ENCODE measurements around the gene CXXC4.

The CXXC4 gene

GRCh38 chr4:104489731-104490095 lies 5.0 kb downstream of the CXXC4 start:
- Histone ChIP-seq H3K27ac (ENCODE audit: low read depth, low read length, severe bottlenecking) (no peak overlapping the region), H3K4me1 (ENCODE audit: control insufficient read depth, insufficient read depth, low read length, poor library complexity, severe bottlenecking) (peaks cover 23% of the 10 kb centered on the region), H3K4me3 (ENCODE audit: extremely low read depth, insufficient read depth, low read length, poor library complexity, severe bottlenecking) (no peak overlapping the region), H3K36me3 (ENCODE audit: control insufficient read depth, insufficient read depth, low read length) (no peaks in the 10 kb centered on the region), H3K9me3 (ENCODE audit: control insufficient read depth, low read length) (no peaks in the 10 kb centered on the region)

GRCh38 chr4:104488151-104488550 lies 6.5 kb downstream of the CXXC4 start:
- Histone ChIP-seq H3K4me1 (ENCODE audit: control insufficient read depth, insufficient read depth, low read length, poor library complexity, severe bottlenecking) (peaks cover 10% of the 10 kb centered on the region), H3K27ac (ENCODE audit: low read depth, low read length, severe bottlenecking) (no peak overlapping the region), H3K36me3 (ENCODE audit: control insufficient read depth, insufficient read depth, low read length) (no peaks in the 10 kb centered on the region), H3K9me3 (ENCODE audit: control insufficient read depth, low read length) (no peaks in the 10 kb centered on the region), H3K4me3 (ENCODE audit: extremely low read depth, insufficient read depth, low read length, poor library complexity, severe bottlenecking) (no peak overlapping the region)
- WGBS, 2 experiments (ENCODE audit: insufficient coverage in 2 of 2): no CpG with 5 or more reads among the region's 1 CpG

GRCh38 chr4:104486716-104487504 lies 7.8 kb downstream of the CXXC4 start:
- H3K4me1 ChIP-seq (ENCODE audit: control insufficient read depth, insufficient read depth, low read length, poor library complexity, severe bottlenecking): peaks cover 8% of the 10 kb centered on the region
- H3K4me3 ChIP-seq (ENCODE audit: extremely low read depth, insufficient read depth, low read length, poor library complexity, severe bottlenecking): no peak overlapping the region
- no peak overlapping the region for H3K27ac ChIP-seq (ENCODE audit: low read depth, low read length, severe bottlenecking)
- H3K36me3 ChIP-seq (ENCODE audit: control insufficient read depth, insufficient read depth, low read length): no peaks in the 10 kb centered on the region
- H3K9me3 ChIP-seq (ENCODE audit: control insufficient read depth, low read length): no peaks in the 10 kb centered on the region
- 80% methylated on average over 1 of the region's 2 CpGs; no CpG with 5 or more reads in 1 of the 2 experiments for WGBS, 2 experiments (ENCODE audit: insufficient coverage in 2 of 2)

- Histone ChIP-seq H3K36me3 (ENCODE audit: control insufficient read depth, insufficient read depth, low read length) (no peaks in the 10 kb centered on the region), H3K27ac (ENCODE audit: low read depth, low read length, severe bottlenecking) (no peak overlapping the region), H3K9me3 (ENCODE audit: control insufficient read depth, low read length) (no peaks in the 10 kb centered on the region), H3K4me3 (ENCODE audit: extremely low read depth, insufficient read depth, low read length, poor library complexity, severe bottlenecking) (no peak overlapping the region), H3K4me1 (ENCODE audit: control insufficient read depth, insufficient read depth, low read length, poor library complexity, severe bottlenecking) (no peaks in the 10 kb centered on the region)
- 27 to 43% methylated on average over 2 of the region's 4 CpGs for WGBS, 2 experiments (ENCODE audit: insufficient coverage in 2 of 2)
These were observed 19.0 kb downstream of the CXXC4 start for GRCh38 chr4:104475652-104476051.

- H3K9me3 ChIP-seq (ENCODE audit: control insufficient read depth, low read length): no peaks in the 10 kb centered on the region
- H3K36me3 ChIP-seq (ENCODE audit: control insufficient read depth, insufficient read depth, low read length): no peaks in the 10 kb centered on the region
- no peaks in the 10 kb centered on the region for H3K4me1 ChIP-seq (ENCODE audit: control insufficient read depth, insufficient read depth, low read length, poor library complexity, severe bottlenecking)
- no peak overlapping the region for H3K4me3 ChIP-seq (ENCODE audit: extremely low read depth, insufficient read depth, low read length, poor library complexity, severe bottlenecking)
- H3K27ac ChIP-seq (ENCODE audit: low read depth, low read length, severe bottlenecking): no peak overlapping the region
- no CpG with 5 or more reads among the region's 1 CpG for WGBS, 2 experiments (ENCODE audit: insufficient coverage in 2 of 2)
These were observed 21.9 kb downstream of the CXXC4 start for GRCh38 chr4:104472766-104473165.

- whole genome bisulfite sequencing, 2 experiments (ENCODE audit: insufficient coverage in 2 of 2): 100% methylated on average over 1 of the region's 1 CpG; no CpG with 5 or more reads in 1 of the 2 experiments
- no peaks in the 10 kb centered on the region for H3K9me3 ChIP-seq (ENCODE audit: control insufficient read depth, low read length)
These were observed 23.9 kb downstream of the CXXC4 start for GRCh38 chr4:104470770-104471169.

GRCh38 chr4:104469794-104470193 lies 24.9 kb downstream of the CXXC4 start:
- no peaks in the 10 kb centered on the region for H3K36me3 ChIP-seq (ENCODE audit: control insufficient read depth, insufficient read depth, low read length)
- H3K27ac ChIP-seq (ENCODE audit: low read depth, low read length, severe bottlenecking): no peak overlapping the region
- H3K9me3 ChIP-seq (ENCODE audit: control insufficient read depth, low read length): no peaks in the 10 kb centered on the region
- H3K4me1 ChIP-seq (ENCODE audit: control insufficient read depth, insufficient read depth, low read length, poor library complexity, severe bottlenecking): no peaks in the 10 kb centered on the region
- no peak overlapping the region for H3K4me3 ChIP-seq (ENCODE audit: extremely low read depth, insufficient read depth, low read length, poor library complexity, severe bottlenecking)

More at GRCh38 chr4:104470770-104471169, 23.9 kb downstream of the CXXC4 start:
- Histone ChIP-seq H3K4me3 (ENCODE audit: extremely low read depth, insufficient read depth, low read length, poor library complexity, severe bottlenecking) (no peak overlapping the region), H3K4me1 (ENCODE audit: control insufficient read depth, insufficient read depth, low read length, poor library complexity, severe bottlenecking) (no peaks in the 10 kb centered on the region), H3K36me3 (ENCODE audit: control insufficient read depth, insufficient read depth, low read length) (no peaks in the 10 kb centered on the region), H3K27ac (ENCODE audit: low read depth, low read length, severe bottlenecking) (no peak overlapping the region)

GRCh38 chr4:104465619-104466018 lies 29.1 kb downstream of the CXXC4 start:
- WGBS, 2 experiments (ENCODE audit: insufficient coverage in 2 of 2): 94 to 100% methylated on average over 2 to 5 of the region's 5 CpGs
- Histone ChIP-seq H3K36me3 (ENCODE audit: control insufficient read depth, insufficient read depth, low read length) (no peaks in the 10 kb centered on the region), H3K27ac (ENCODE audit: low read depth, low read length, severe bottlenecking) (no peak overlapping the region), H3K4me1 (ENCODE audit: control insufficient read depth, insufficient read depth, low read length, poor library complexity, severe bottlenecking) (no peaks in the 10 kb centered on the region), H3K4me3 (ENCODE audit: extremely low read depth, insufficient read depth, low read length, poor library complexity, severe bottlenecking) (no peak overlapping the region), H3K9me3 (ENCODE audit: control insufficient read depth, low read length) (no peaks in the 10 kb centered on the region)

GRCh38 chr4:104465201-104465600 lies 29.5 kb downstream of the CXXC4 start:
- H3K4me1 ChIP-seq (ENCODE audit: control insufficient read depth, insufficient read depth, low read length, poor library complexity, severe bottlenecking): no peaks in the 10 kb centered on the region
- no peaks in the 10 kb centered on the region for H3K36me3 ChIP-seq (ENCODE audit: control insufficient read depth, insufficient read depth, low read length)
- no peak overlapping the region for H3K4me3 ChIP-seq (ENCODE audit: extremely low read depth, insufficient read depth, low read length, poor library complexity, severe bottlenecking)
- no CpG with 5 or more reads among the region's 1 CpG for WGBS, 2 experiments (ENCODE audit: insufficient coverage in 2 of 2)
- no peak overlapping the region for H3K27ac ChIP-seq (ENCODE audit: low read depth, low read length, severe bottlenecking)
- no peaks in the 10 kb centered on the region for H3K9me3 ChIP-seq (ENCODE audit: control insufficient read depth, low read length)

GRCh38 chr4:104462641-104463040 lies 32.1 kb downstream of the CXXC4 start:
- Histone ChIP-seq H3K36me3 (ENCODE audit: control insufficient read depth, insufficient read depth, low read length) (no peaks in the 10 kb centered on the region), H3K4me3 (ENCODE audit: extremely low read depth, insufficient read depth, low read length, poor library complexity, severe bottlenecking) (no peak overlapping the region), H3K4me1 (ENCODE audit: control insufficient read depth, insufficient read depth, low read length, poor library complexity, severe bottlenecking) (no peaks in the 10 kb centered on the region), H3K27ac (ENCODE audit: low read depth, low read length, severe bottlenecking) (no peak overlapping the region), H3K9me3 (ENCODE audit: control insufficient read depth, low read length) (no peaks in the 10 kb centered on the region)

- Histone ChIP-seq H3K9me3 (ENCODE audit: control insufficient read depth, low read length) (no peaks in the 10 kb centered on the region), H3K4me1 (ENCODE audit: control insufficient read depth, insufficient read depth, low read length, poor library complexity, severe bottlenecking) (no peaks in the 10 kb centered on the region), H3K36me3 (ENCODE audit: control insufficient read depth, insufficient read depth, low read length) (no peaks in the 10 kb centered on the region), H3K27ac (ENCODE audit: low read depth, low read length, severe bottlenecking) (no peak overlapping the region), H3K4me3 (ENCODE audit: extremely low read depth, insufficient read depth, low read length, poor library complexity, severe bottlenecking) (no peak overlapping the region)
- WGBS, 2 experiments (ENCODE audit: insufficient coverage in 2 of 2): no CpG with 5 or more reads among the region's 2 CpGs
These were observed 37.2 kb downstream of the CXXC4 start for GRCh38 chr4:104457308-104457981.
